Osteocyte (in vitro differentiated cells): ENCODE data around the gene ZMIZ1. TPM values are rescaled to one million over a fixed set of nuclear protein-coding genes. Genes with fewer than 3 reads are reported as not detected.

Experiments used
- DNase-seq: peaks from one replicate; pipeline ENCODE4 v3.0.0; 2021; ENCODE audit warnings: mixed read lengths; ENCODE audit not compliant: unreplicated experiment; ENCODE audit errors: extremely low spot score
- H3K27ac Mint-ChIP-seq: one replicate; pipeline ENCODE4 v1.8.0; 2021; ENCODE audit warnings: mild to moderate bottlenecking, mixed read lengths; ENCODE audit not compliant: unreplicated experiment
- H3K27me3 Mint-ChIP-seq: one replicate; pipeline ENCODE4 v1.8.0; 2021; ENCODE audit warnings: mixed read lengths; ENCODE audit not compliant: unreplicated experiment
- H3K36me3 Mint-ChIP-seq: one replicate; pipeline ENCODE4 v1.8.0; 2021; ENCODE audit warnings: mixed read lengths; ENCODE audit not compliant: unreplicated experiment
- H3K4me1 Mint-ChIP-seq: one replicate; pipeline ENCODE4 v1.8.0; 2021; ENCODE audit warnings: mixed read lengths; ENCODE audit not compliant: unreplicated experiment
- H3K4me3 Mint-ChIP-seq: one replicate; pipeline ENCODE4 v1.8.0; 2021; ENCODE audit warnings: mild to moderate bottlenecking, moderate library complexity, mixed read lengths; ENCODE audit not compliant: unreplicated experiment
- H3K9me3 Mint-ChIP-seq: one replicate; pipeline ENCODE4 v1.8.0; 2021; ENCODE audit warnings: mixed read lengths; ENCODE audit not compliant: unreplicated experiment
- total RNA-seq: library from RNA; stranded (reverse); gene quantifications from 2 replicates; pipeline ENCODE4 v1.2.1, GENCODE V29; 2021
- TF ChIP-seq, protein P1 (sequence below): fragments of 200-600 bp; sonication (generic); IDR thresholded peaks from 2 replicates; pipeline ENCODE4 v1.5.0; 2021; ENCODE audit warnings: antibody characterized with exemption, mild to moderate bottlenecking, moderate library complexity

The ZMIZ1 gene
- total RNA-seq, 1 donor from 2014 or later = 90.5 TPM

DNA sequence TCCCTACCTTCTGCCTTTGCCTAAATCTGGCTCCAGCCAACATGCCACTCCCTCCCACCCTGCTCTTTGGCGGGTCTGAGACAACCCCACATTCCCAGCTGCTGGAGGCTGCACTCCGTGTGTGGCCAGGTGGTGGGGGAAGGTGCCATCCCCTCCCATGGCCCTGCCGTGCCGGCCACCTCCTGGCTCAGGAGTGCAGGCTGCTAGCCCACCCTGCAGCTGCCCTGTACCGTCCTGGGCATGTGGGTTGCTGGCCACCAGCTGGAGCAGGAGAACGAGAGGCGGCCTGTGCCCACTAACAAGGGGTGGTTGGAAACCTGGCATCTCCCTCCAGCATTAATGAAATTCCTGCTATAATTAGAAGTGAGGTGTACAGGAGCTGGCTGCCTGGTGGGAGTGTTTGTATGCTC lies 97.6 kb downstream of the ZMIZ1 start:
- DNase-seq = no peak
- H3K9me3 Mint-ChIP-seq = no peaks in the 10 kb centered on the region
- no peaks in the 10 kb centered on the region for H3K27me3 Mint-ChIP-seq
- H3K4me1 Mint-ChIP-seq = peaks cover 14% of the 10 kb centered on the region
- TF ChIP-seq, protein P1, sequence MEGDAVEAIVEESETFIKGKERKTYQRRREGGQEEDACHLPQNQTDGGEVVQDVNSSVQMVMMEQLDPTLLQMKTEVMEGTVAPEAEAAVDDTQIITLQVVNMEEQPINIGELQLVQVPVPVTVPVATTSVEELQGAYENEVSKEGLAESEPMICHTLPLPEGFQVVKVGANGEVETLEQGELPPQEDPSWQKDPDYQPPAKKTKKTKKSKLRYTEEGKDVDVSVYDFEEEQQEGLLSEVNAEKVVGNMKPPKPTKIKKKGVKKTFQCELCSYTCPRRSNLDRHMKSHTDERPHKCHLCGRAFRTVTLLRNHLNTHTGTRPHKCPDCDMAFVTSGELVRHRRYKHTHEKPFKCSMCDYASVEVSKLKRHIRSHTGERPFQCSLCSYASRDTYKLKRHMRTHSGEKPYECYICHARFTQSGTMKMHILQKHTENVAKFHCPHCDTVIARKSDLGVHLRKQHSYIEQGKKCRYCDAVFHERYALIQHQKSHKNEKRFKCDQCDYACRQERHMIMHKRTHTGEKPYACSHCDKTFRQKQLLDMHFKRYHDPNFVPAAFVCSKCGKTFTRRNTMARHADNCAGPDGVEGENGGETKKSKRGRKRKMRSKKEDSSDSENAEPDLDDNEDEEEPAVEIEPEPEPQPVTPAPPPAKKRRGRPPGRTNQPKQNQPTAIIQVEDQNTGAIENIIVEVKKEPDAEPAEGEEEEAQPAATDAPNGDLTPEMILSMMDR = no peak
- peak overlapping the region; percentile 38 for H3K27ac Mint-ChIP-seq
- H3K36me3 Mint-ChIP-seq = peaks cover 27% of the 10 kb centered on the region
- no peak overlapping the region for H3K4me3 Mint-ChIP-seq

GRCh38 chr10:79166741-79167140 lies 98.0 kb downstream of the ZMIZ1 start:
- peaks cover 28% of the 10 kb centered on the region for H3K36me3 Mint-ChIP-seq
- no peak overlapping the region for H3K27ac Mint-ChIP-seq
- DNase-seq = no peak
- H3K4me3 Mint-ChIP-seq = no peak overlapping the region
- TF ChIP-seq, protein P1 = no peak
- H3K27me3 Mint-ChIP-seq = no peaks in the 10 kb centered on the region
- no peaks in the 10 kb centered on the region for H3K9me3 Mint-ChIP-seq
- peaks cover 11% of the 10 kb centered on the region for H3K4me1 Mint-ChIP-seq

GRCh38 chr10:79167537-79167936 lies 98.8 kb downstream of the ZMIZ1 start:
- Mint-ChIP-seq H3K4me1 (peaks cover 11% of the 10 kb centered on the region), H3K36me3 (peaks cover 28% of the 10 kb centered on the region)

DNA sequence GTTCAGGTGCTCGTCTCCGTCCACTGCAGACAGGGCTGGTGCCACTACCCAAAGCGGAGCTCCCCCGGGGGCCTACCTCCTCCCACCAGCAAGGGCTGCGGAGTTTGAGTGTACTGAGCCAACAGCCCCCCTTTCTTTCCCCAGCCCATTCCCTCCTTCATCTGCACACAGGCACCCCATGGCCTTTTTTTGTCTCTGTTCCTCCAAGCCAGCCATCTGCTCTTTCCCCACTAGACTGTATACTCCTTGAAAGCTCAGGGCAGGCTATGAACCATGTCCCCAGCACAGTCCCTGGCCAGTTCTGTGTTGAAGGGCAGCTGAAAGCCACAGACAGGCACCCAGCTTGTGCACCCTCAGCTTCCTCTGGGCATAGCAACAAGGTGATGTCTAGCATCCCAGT lies 99.4 kb downstream of the ZMIZ1 start:
- H3K4me1 Mint-ChIP-seq = peaks cover 16% of the 10 kb centered on the region
- DNase-seq = no peak
- TF ChIP-seq, protein P1 = no peak
- H3K27ac Mint-ChIP-seq = no peak overlapping the region
- H3K4me3 Mint-ChIP-seq = no peak overlapping the region
- H3K27me3 Mint-ChIP-seq = no peaks in the 10 kb centered on the region
- H3K36me3 Mint-ChIP-seq = peaks cover 32% of the 10 kb centered on the region
- no peaks in the 10 kb centered on the region for H3K9me3 Mint-ChIP-seq

More at GRCh38 chr10:79167537-79167936, 98.8 kb downstream of the ZMIZ1 start:
- H3K27me3 Mint-ChIP-seq = no peaks in the 10 kb centered on the region
- no peaks in the 10 kb centered on the region for H3K9me3 Mint-ChIP-seq
- H3K27ac Mint-ChIP-seq = no peak overlapping the region
- TF ChIP-seq, protein P1 = no peak
- no peak overlapping the region for H3K4me3 Mint-ChIP-seq
- no peak for DNase-seq

DNA sequence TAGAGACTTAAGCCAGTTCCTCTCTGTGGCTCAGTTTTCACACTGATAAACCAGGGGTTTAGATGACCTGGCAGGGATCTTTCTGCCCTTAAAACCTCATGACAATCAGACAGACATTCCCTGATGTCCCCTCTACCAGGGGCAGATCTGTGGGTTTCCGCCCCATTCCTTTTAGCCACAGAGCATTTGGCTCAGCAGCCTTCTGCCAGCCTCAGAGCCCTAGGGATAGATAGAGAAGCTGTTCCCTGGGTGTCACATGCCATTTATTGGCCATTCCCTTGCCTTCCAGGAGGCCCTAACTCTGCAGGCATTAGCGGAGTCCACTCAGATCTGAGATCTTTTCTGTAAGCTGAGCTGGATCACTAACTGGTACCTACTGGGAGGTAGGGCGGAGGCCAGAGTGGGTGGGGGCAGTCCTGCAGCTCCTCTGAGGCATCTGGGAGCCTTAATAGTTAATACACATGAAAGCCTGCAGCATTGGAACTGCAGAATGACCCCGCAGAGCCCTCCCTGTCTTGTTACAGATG lies 101.5 kb downstream of the ZMIZ1 start:
- H3K4me1 Mint-ChIP-seq = peaks cover 27% of the 10 kb centered on the region
- H3K27me3 Mint-ChIP-seq = no peaks in the 10 kb centered on the region
- H3K9me3 Mint-ChIP-seq = no peaks in the 10 kb centered on the region
- TF ChIP-seq, protein P1 = no peak
- H3K4me3 Mint-ChIP-seq = no peak overlapping the region
- no peak for DNase-seq
- no peak overlapping the region for H3K27ac Mint-ChIP-seq
- peaks cover 37% of the 10 kb centered on the region for H3K36me3 Mint-ChIP-seq
